ENCODE data around the gene CLEC11A.
"Not testable (repeated sequence)": the region's sequence is repeated elsewhere in the genome, so short reads cannot be mapped to it uniquely, and the experiment has no call there.

Gene CLEC11A

DNA sequence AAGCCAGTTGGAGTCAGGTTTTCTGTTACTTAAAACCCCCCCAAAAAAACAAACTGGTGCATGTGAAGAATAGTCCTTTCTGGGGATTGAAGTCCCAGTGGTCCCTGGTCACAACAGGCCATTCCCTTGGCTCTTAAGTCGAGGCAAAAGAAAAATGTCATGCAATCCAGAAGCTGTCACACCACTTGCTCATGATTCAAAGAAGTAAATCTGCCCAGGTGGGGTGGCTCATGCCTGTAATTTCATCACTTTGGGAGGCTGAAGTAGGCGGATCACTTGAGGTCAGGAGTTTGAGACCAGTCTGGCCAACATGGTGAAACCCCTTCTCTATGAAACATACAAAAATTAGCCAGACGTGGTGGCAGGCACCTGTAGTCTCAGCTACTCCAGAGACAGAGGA is 38.3 kb downstream of the CLEC11A start:
- not testable (repeated sequence) for DNase-seq

GRCh38 chr19:50763521-50763920 is 40.4 kb downstream of the CLEC11A start:
- DNase-seq = not testable (repeated sequence)

- no peak for DNase-seq
Measured at GRCh38 chr19:50764409-50764808, 41.2 kb downstream of the CLEC11A start.

- not testable (repeated sequence) for DNase-seq
Measured at GRCh38 chr19:50766746-50767145, 43.6 kb downstream of the CLEC11A start.

DNA sequence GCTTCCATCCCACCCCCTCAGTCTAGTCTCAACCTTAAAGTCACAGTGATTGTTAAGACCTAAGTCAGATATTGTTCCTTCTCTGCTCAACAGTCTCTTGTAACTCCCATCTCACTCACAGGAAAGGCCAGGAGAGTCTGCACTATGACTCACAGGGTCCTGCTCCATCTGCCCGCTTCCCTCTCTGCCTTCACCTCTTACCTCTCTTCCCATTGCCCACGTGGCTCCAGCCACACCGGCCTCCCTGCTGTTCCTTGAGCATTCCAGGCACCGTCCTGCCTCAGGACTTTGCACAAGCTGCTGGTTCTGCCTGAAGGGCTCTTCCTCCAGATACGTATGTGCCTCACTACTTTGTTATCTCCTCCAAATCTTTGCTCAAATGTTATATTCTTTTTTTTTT is 44.1 kb downstream of the CLEC11A start:
- not testable (repeated sequence) for DNase-seq

DNA sequence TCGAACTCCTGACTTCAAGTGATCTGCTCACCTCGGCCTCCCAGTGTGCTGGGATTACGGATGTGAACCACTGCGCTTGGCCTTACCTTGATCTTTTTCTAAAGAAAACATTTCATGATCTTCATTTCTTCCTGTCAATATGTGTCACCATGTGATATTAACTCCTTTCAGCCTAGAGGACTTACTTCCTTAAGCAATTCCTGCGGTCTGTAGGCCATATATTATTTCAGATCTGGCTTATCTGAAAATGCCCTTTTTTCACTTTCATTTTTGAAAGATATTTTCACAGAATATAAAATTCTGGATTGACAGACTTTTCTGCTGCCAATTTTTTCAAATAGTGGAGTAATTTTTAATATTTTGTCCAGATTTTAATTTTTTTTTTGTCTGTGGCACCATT is 45.1 kb downstream of the CLEC11A start:
- no peak for DNase-seq

GRCh38 chr19:50770164-50770563 is 47.0 kb downstream of the CLEC11A start, which contains the start of gene GPR32:
TSS of gene GPR32 (plus strand) at chr19:50770464. CDS start at chr19:50770601, 137 bp downstream.
- DNase-seq = not testable (repeated sequence)

DNA sequence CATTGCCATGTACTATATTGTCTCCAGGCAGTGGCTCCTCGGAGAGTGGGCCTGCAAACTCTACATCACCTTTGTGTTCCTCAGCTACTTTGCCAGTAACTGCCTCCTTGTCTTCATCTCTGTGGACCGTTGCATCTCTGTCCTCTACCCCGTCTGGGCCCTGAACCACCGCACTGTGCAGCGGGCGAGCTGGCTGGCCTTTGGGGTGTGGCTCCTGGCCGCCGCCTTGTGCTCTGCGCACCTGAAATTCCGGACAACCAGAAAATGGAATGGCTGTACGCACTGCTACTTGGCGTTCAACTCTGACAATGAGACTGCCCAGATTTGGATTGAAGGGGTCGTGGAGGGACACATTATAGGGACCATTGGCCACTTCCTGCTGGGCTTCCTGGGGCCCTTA is 47.7 kb downstream of the CLEC11A start:
- DNase-seq = no peak

GRCh38 chr19:50772476-50772875 is 49.3 kb downstream of the CLEC11A start:
- no peak for DNase-seq

GRCh38 chr19:50772912-50773311 is 49.7 kb downstream of the CLEC11A start:
- DNase-seq = not testable (repeated sequence)

DNA sequence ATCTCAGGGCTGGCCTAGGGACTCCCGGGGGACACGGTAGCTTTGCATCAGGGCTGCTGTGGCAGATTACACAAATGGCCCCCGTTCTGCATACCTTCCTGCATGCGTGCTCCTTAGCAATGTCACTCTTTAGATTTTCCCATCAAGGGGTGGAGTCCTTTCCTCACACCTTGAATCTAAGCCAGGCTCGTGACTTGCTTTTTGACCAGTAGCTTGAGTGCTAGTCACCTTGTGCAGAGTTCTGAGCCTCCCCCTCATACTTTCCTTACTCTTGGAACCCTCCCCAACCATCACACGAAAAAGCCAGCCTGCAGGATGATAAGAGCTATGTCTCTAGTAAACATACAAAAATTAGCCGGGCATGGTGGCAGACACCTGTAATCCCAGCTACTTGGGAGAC is 50.3 kb downstream of the CLEC11A start:
- not testable (repeated sequence) for DNase-seq
